Mesothelial cell of epicardium (in vitro differentiated cells): ENCODE results near the gene RADX. TPM values are rescaled to one million over a fixed set of nuclear protein-coding genes. Genes with fewer than 3 reads are reported as not detected.

ENCODE experiments used
- DNase-seq, 2 experiments: peaks; one replicate each; pipeline ENCODE4 v3.0.0; 2021; ENCODE audit warnings: low spot score in 2 of 2; ENCODE audit not compliant: unreplicated experiment in 2 of 2
- H3K27ac Mint-ChIP-seq: 2 replicates; pipeline ENCODE4 v1.8.0; 2021; ENCODE audit warnings: mixed read lengths
- H3K27me3 Mint-ChIP-seq: 2 replicates; pipeline ENCODE4 v1.8.0; 2021; ENCODE audit warnings: low read depth, mixed read lengths
- H3K36me3 Mint-ChIP-seq: 2 replicates; pipeline ENCODE4 v1.8.0; 2021; ENCODE audit warnings: mixed read lengths
- H3K4me1 Mint-ChIP-seq: 2 replicates; pipeline ENCODE4 v1.8.0; 2021; ENCODE audit warnings: mixed read lengths
- H3K4me3 Mint-ChIP-seq: 2 replicates; pipeline ENCODE4 v1.8.0; 2021; ENCODE audit warnings: mild to moderate bottlenecking, moderate library complexity, mixed read lengths
- H3K9me3 Mint-ChIP-seq: 2 replicates; pipeline ENCODE4 v1.8.0; 2021; ENCODE audit warnings: mixed read lengths
- total RNA-seq: library from RNA; stranded (reverse); gene quantifications from 3 replicates; pipeline ENCODE4 v1.2.1, GENCODE V29; 2021
- TF ChIP-seq, protein P1 (sequence below): fragments of 200-600 bp; sonication (generic); IDR thresholded peaks from one replicate; pipeline ENCODE4 v1.5.0; 2021; ENCODE audit warnings: antibody characterized with exemption; ENCODE audit not compliant: unreplicated experiment

The RADX gene
- 1.7 to 2.9 TPM (median 1.8 TPM) in 3 replicates for total RNA-seq

- peaks cover 9% of the 10 kb centered on the region for H3K4me1 Mint-ChIP-seq
- H3K9me3 Mint-ChIP-seq: no peaks in the 10 kb centered on the region
- H3K36me3 Mint-ChIP-seq: no peaks in the 10 kb centered on the region
- TF ChIP-seq, protein P1, sequence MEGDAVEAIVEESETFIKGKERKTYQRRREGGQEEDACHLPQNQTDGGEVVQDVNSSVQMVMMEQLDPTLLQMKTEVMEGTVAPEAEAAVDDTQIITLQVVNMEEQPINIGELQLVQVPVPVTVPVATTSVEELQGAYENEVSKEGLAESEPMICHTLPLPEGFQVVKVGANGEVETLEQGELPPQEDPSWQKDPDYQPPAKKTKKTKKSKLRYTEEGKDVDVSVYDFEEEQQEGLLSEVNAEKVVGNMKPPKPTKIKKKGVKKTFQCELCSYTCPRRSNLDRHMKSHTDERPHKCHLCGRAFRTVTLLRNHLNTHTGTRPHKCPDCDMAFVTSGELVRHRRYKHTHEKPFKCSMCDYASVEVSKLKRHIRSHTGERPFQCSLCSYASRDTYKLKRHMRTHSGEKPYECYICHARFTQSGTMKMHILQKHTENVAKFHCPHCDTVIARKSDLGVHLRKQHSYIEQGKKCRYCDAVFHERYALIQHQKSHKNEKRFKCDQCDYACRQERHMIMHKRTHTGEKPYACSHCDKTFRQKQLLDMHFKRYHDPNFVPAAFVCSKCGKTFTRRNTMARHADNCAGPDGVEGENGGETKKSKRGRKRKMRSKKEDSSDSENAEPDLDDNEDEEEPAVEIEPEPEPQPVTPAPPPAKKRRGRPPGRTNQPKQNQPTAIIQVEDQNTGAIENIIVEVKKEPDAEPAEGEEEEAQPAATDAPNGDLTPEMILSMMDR: no peak
- DNase-seq: peak; percentile 57 to 77
- no peak within 1 kb of the TSS for H3K27ac Mint-ChIP-seq
- H3K4me3 Mint-ChIP-seq: peak within 1 kb of the TSS; percentile 80
- peaks cover 43% of the 10 kb centered on the region for H3K27me3 Mint-ChIP-seq
These were observed at the start of gene RADX for GRCh38 chrX:106611679-106612392. TSS of gene RADX (plus strand) at chrX:106611978. CDS start at chrX:106612081, 103 bp downstream.

DNA sequence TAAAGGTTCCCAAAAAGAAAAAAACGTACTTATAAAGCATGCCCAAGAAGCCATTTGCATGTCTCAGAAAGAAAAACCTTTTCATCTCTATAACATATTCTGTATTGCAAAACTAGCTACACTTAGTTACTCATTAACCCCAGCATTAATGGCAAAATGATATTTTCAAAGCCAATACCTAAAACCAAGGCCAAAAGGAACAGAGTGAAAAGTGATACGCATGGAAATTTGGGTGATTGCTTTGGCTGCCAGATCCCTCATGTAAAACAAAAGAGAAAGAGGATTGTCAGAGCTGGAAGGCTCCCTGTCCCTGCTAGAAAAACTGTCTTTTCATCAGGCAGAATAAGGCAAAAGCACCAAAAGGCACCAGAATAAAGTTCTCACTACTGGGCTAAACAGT is 46.8 kb upstream of the RADX start:
- TF ChIP-seq, protein P1: no peak
- Mint-ChIP-seq H3K27me3 (no peaks in the 10 kb centered on the region), H3K4me3 (no peak overlapping the region), H3K9me3 (peaks cover 33% of the 10 kb centered on the region), H3K27ac (no peak overlapping the region), H3K36me3 (no peaks in the 10 kb centered on the region), H3K4me1 (no peaks in the 10 kb centered on the region)
- no peak for DNase-seq

GRCh38 chrX:106566362-106566761 is 45.4 kb upstream of the RADX start:
- no peaks in the 10 kb centered on the region for H3K36me3 Mint-ChIP-seq
- no peak overlapping the region for H3K27ac Mint-ChIP-seq
- no peak overlapping the region for H3K4me3 Mint-ChIP-seq
- no peaks in the 10 kb centered on the region for H3K27me3 Mint-ChIP-seq
- TF ChIP-seq, protein P1: no peak
- DNase-seq: no peak
- H3K4me1 Mint-ChIP-seq: no peaks in the 10 kb centered on the region
- H3K9me3 Mint-ChIP-seq: peaks cover 35% of the 10 kb centered on the region

DNA sequence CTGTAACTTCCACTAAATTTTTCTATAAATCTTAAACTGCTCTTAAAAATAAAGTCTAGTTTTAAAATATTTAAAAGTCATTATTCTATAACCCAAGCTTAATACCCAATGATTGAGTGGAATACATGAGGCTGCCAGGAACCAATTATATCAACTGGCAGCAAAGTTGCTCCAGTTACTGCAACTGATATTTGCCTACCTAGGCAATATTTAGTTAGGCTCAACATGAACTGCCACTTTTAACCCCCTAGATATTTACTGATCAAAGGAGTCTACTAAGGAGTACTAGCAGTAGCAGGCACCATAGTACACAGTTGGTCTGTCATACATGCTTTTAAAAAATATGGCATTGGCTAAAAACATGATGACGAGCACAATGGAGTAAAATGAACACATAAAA is 29.9 kb upstream of the RADX start:
- TF ChIP-seq, protein P1: no peak
- peaks cover 37% of the 10 kb centered on the region for H3K9me3 Mint-ChIP-seq
- H3K4me3 Mint-ChIP-seq: no peak overlapping the region
- no peaks in the 10 kb centered on the region for H3K36me3 Mint-ChIP-seq
- DNase-seq: no peak
- no peaks in the 10 kb centered on the region for H3K4me1 Mint-ChIP-seq
- H3K27ac Mint-ChIP-seq: no peak overlapping the region
- no peaks in the 10 kb centered on the region for H3K27me3 Mint-ChIP-seq

DNA sequence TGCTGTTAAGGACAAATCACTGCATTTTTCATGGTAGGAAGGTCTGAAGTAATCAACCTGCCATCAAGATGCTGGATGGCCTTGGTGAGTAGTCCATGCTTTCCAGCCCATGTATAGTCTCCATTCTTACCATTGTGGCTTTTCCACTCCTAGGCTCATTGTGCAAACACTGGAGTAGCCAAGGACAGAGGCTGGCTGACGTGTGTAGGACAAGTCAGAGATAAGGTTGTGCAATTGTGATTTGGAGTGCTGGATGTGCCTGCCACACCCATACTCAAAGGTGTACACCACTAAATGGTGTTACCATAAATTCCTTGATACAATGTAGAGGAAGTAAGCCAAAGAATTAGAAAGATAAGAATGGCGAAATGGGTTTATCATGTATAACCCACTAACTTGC is 26.3 kb upstream of the RADX start:
- no peaks in the 10 kb centered on the region for H3K27me3 Mint-ChIP-seq
- H3K4me3 Mint-ChIP-seq: no peak overlapping the region
- no peaks in the 10 kb centered on the region for H3K36me3 Mint-ChIP-seq
- DNase-seq: no peak
- peaks cover 16% of the 10 kb centered on the region for H3K9me3 Mint-ChIP-seq
- H3K4me1 Mint-ChIP-seq: no peaks in the 10 kb centered on the region
- no peak overlapping the region for H3K27ac Mint-ChIP-seq
- TF ChIP-seq, protein P1: no peak
